Hematopoietic multipotent progenitor cell treated with erythropoietin and hydrocortisone succinate and interleukin-3 and kit ligand, for 4 days (in vitro differentiated cells): Measurements from ENCODE around the gene GNAS-AS1.

ENCODE experiments used
- DNase-seq: peaks from one replicate; pipeline ENCODE4 v3.0.0-alpha.2; 2015

The GNAS-AS1 gene

GRCh38 chr20:58775371-58775770 is 75.3 kb downstream of the GNAS-AS1 start:
- DNase-seq = no peak

- DNase-seq = no peak
Measured at GRCh38 chr20:58774667-58775263, 75.9 kb downstream of the GNAS-AS1 start.

GRCh38 chr20:58774214-58774613 is 76.5 kb downstream of the GNAS-AS1 start:
- DNase-seq = no peak

- DNase-seq = no peak
Measured at GRCh38 chr20:58772786-58773185, 77.9 kb downstream of the GNAS-AS1 start.
